Left lung (tissue), 10 donors: Measurements from ENCODE around the gene SERTAD4. TPM values are rescaled to one million over a fixed set of nuclear protein-coding genes. Genes with fewer than 3 reads are reported as not detected.

Experiments
- ATAC-seq: fragments of 200-7000 bp; cut with Tn5 transposase; one replicate; pipeline ENCODE4 v1.9.1; 2020; ENCODE audit warnings: moderate library complexity
- DNase-seq, 4 donors: peaks; one replicate each; pipeline ENCODE4 v3.0.0-alpha.2; 2013 to 2020
- H3K27ac ChIP-seq, 2 donors: fragments of 200-600 bp; sonication (generic) in 1 of 2; one replicate each; pipeline versions ENCODE4 v1.5.0 to v1.8.0; 2020 to 2021
- H3K27me3 ChIP-seq, 2 donors: fragments of 200-600 bp; sonication (generic) in 1 of 2; one replicate each; pipeline versions ENCODE4 v1.5.0 to v1.8.0; 2020 to 2021
- H3K36me3 ChIP-seq, 2 donors: fragments of 200-600 bp; sonication (generic) in 1 of 2; one replicate each; pipeline versions ENCODE4 v1.5.0 to v1.8.0; 2020 to 2021
- H3K4me1 ChIP-seq, 2 donors: fragments of 200-600 bp; one replicate each; pipeline ENCODE4 v1.8.0; 2021
- H3K4me3 ChIP-seq, 2 donors: fragments of 200-600 bp; sonication (generic) in 1 of 2; one replicate each; pipeline versions ENCODE4 v1.5.0 to v1.8.0; 2020 to 2021; ENCODE audit warnings: mild to moderate bottlenecking in 1 of 2
- H3K9me3 ChIP-seq, 2 donors: fragments of 200-600 bp; sonication (generic) in 1 of 2; one replicate each; pipeline versions ENCODE4 v1.5.0 to v1.8.0; 2020 to 2021
- intact Hi-C, 2 donors: fragments of 100-400 bp; cut with DNase I; formaldehyde crosslinking; loops; one replicate each; pipeline versions ENCODE4 v1.11.2 to v1.14.2; 2022
- polyA plus RNA-seq, 6 donors: library from polyadenylated mRNA; unstranded; fragments of 120-200 nt; gene quantifications; one replicate each; pipeline ENCODE4 v1.2.1, GENCODE V29; 2013; ENCODE audit not compliant: insufficient read length in 6 of 6
- total RNA-seq, 2 donors: library from RNA; stranded (reverse); fragmentation: NEBNext Ultra II Directional; extraction: Animal tissue kit (Norgen Biotek cat#: 25700); gene quantifications; one replicate each; pipeline ENCODE4 v1.2.1, GENCODE V29; 2021
- TF ChIP-seq, protein P1 (sequence below), 2 donors: fragments of 200-600 bp; sonication (generic) in 1 of 2; IDR thresholded peaks; one replicate each; pipeline versions ENCODE4 v1.5.0 to v1.8.0; 2021; ENCODE audit warnings: antibody characterized with exemption in 2 of 2
- donor health status: DM: no; HTN: yes; CAD: no.
- donor health status: DM: no; HTN: no; CAD: no.

SERTAD4 gene
- total and polyA plus RNA-seq, 8 donors: 2.4 to 7.5 (median 4.4) TPM

DNA sequence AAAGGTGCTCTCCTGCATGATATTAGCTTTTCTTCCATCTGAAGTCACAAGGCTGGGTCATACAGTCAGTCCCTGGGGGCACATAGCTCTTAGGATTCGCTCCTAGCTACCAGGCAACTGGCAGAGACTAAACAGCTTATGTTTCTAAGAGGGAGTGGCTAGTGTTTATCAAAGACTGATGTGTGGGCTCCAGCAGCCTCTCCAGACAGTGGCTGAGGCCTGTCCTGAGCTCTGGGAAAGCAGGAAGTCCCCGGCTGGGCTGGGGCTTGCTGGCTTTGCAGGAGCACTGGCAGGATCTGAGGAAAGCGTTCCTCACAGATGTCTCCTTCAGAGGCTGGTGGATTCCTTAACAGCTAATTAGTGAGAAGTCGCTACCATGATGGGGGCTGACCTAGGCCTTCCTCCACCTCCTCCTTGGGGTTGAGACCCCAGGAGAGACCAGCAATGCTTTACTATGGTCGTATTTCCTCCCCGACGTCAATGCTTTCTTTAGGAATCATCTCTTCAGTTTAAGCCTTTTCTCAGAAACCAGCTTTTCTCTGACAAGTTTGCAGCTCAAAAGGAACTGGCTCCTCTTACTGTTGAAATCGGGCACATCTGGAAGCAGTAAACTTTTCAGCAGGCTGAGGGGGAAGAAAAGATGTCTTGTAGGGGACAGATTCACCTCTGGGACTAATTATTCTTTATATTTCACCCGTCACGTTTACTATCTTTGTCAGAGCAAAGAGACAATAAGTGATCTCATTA lies 62.6 kb downstream of the SERTAD4 start:
- peak in 1 of 4 donors; percentile 50 for DNase-seq
- Histone ChIP-seq H3K27ac (peak overlapping the region in 1 of 2 donors; percentile 28), H3K36me3 (no peaks in the 10 kb centered on the region), H3K9me3 (no peaks in the 10 kb centered on the region), H3K27me3 (peaks cover 0 to 32% of the 10 kb centered on the region in 2 donors), H3K4me3 (no peak overlapping the region), H3K4me1 (peaks cover 16 to 43% of the 10 kb centered on the region in 2 donors)
- TF ChIP-seq, protein P1, sequence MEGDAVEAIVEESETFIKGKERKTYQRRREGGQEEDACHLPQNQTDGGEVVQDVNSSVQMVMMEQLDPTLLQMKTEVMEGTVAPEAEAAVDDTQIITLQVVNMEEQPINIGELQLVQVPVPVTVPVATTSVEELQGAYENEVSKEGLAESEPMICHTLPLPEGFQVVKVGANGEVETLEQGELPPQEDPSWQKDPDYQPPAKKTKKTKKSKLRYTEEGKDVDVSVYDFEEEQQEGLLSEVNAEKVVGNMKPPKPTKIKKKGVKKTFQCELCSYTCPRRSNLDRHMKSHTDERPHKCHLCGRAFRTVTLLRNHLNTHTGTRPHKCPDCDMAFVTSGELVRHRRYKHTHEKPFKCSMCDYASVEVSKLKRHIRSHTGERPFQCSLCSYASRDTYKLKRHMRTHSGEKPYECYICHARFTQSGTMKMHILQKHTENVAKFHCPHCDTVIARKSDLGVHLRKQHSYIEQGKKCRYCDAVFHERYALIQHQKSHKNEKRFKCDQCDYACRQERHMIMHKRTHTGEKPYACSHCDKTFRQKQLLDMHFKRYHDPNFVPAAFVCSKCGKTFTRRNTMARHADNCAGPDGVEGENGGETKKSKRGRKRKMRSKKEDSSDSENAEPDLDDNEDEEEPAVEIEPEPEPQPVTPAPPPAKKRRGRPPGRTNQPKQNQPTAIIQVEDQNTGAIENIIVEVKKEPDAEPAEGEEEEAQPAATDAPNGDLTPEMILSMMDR (IDR thresholded peaks at IDR 0.05): no peak
- no peak for ATAC-seq
- intact Hi-C loops: no loop called here

Other genes starting within 250 kb of the SERTAD4 start
- gene HHAT, start 96.1 kb downstream of the SERTAD4 start, total RNA-seq: 1 to 10 TPM; 3.4 to 8.6 TPM
- 10 to 100 TPM in 5 of 6 donors, 1 to 10 TPM in 1; 10.0 to 12.3 (median 11.0) TPM for gene HHAT, start 96.1 kb downstream of the SERTAD4 start, polyA plus RNA-seq